Measurements from ENCODE around the gene CYSRT1.

Gene CYSRT1

DNA sequence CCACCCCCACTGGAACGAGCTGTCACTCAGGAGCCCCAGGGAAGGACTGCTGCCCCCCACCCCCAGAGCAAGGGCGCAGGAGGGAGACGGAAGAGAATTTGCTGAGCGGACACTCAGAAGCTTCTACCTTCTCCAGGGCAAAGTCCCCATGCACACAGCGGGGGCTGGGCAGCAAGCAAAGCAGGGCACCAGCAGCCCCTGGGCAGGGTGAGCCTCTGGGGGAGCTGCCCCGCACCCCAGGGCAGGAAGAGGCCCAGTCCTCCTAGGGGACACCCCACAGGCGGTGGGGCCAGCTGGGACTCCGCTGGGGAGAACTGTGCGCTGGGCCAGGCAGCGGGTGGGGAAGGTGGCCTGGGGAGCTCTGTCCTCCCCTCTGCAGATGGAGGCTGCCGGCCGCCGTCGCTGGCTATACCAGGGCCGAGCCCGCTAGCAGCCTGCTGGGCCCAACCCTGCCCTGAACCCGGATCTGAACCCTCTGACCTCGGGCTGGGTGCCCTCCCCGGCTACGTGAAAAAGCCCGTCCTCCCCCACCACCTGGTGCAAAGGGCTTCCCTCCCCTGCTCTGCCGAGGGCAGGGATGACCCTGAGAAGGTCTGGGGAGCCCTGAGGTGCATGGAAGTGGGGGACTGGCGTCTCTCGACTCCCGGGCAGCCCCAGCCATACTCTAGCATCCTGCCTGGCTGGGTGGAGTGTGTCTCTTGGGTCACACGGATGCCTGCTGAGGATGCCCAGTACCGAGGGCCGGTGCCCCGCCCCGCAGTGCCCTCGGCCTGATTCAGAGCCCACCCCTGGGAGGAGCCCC, 5.1 kb downstream of the CYSRT1 start:
- no peak for TF ChIP-seq CTCF (IDR thresholded peaks at IDR 0.05; ENCODE audit: extremely low read depth, missing control alignments)
- DNase-seq (ENCODE audit: low spot score), result no peak

DNA sequence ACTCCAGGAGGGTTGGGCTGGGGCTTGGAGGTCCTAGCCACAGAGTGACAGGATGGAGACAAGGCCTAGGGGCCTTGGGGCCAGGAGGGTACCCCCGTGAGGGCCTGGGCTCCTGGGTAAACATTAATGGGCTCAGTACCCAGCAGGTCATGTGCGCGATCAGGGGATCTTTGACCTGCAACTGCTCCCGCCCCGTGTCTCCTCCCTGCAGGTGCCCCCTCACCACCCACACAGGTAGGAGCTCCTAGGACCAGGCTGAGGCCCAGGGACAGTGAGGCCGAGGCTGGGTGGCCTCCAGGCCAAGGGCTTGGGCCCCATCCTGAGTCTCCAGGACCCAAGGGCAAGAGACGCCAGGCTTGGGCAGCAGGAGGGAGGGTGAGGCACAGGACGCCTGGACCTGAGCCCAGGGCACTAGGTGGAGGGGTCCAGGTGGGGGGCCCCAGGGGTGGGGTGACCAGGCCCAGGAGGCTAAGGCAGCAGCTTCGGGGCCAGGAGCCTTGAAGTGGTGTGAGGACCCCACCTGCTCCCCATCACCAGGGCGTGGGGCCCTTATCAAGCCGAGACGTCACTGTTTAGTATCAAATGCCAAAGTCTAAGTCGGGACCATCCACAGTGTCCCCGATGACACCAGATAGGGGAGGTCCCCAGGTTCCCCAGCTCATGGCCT, 5.9 kb downstream of the CYSRT1 start, which contains the start of gene SLC34A3:
Gene SLC34A3, plus strand, starts transcription at position 197 of the 667 bp plus-strand sequence. CDS start 802 bp downstream, outside the sequence.
- TF ChIP-seq CTCF (IDR thresholded peaks at IDR 0.05; ENCODE audit: extremely low read depth, missing control alignments), result no peak
- no peak for DNase-seq (ENCODE audit: low spot score)

- TF ChIP-seq CTCF (IDR thresholded peaks at IDR 0.05; ENCODE audit: extremely low read depth, missing control alignments), result no peak
- no peak for DNase-seq (ENCODE audit: low spot score)
These were observed 6.5 kb downstream of the CYSRT1 start for GRCh38 chr9:137231372-137232039.

DNA sequence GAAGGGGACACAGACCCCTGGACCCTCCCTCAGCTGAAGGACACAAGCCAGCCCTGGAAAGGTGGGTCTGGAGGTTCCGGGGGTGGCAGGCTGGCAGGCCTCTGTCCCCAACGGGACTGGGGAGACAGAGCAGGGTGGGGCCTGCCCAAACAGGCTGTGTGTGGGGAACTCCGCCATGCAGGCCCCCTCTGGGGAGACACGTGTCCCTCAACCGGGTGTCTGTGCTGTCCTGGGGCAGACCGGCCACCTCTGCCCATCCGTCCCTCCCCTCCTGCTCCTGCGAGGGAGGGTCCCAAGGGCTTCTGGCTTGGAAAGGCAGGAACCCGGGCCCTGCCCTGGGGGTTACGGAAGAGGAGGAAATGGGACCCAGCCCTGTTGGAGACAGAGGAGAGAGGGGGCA, 7.1 kb downstream of the CYSRT1 start:
- DNase-seq (ENCODE audit: low spot score), result no peak
- TF ChIP-seq CTCF (IDR thresholded peaks at IDR 0.05; ENCODE audit: extremely low read depth, missing control alignments), result no peak

DNA sequence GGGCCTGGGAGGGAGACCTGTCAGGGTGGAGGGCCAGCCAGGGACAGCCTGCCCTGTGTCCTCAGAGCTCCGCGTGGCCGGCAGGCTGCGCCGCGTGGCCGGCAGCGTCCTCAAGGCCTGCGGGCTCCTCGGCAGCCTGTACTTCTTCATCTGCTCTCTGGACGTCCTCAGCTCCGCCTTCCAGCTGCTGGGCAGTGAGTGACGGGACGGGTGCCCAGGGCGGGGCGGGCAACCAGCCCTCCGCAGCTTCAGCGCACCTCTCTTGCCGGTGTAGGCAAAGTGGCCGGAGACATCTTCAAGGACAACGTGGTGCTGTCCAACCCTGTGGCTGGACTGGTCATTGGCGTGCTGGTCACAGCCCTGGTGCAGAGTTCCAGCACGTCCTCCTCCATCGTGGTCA, 7.5 kb downstream of the CYSRT1 start:
- no peak for TF ChIP-seq CTCF (IDR thresholded peaks at IDR 0.05; ENCODE audit: extremely low read depth, missing control alignments)

DNA sequence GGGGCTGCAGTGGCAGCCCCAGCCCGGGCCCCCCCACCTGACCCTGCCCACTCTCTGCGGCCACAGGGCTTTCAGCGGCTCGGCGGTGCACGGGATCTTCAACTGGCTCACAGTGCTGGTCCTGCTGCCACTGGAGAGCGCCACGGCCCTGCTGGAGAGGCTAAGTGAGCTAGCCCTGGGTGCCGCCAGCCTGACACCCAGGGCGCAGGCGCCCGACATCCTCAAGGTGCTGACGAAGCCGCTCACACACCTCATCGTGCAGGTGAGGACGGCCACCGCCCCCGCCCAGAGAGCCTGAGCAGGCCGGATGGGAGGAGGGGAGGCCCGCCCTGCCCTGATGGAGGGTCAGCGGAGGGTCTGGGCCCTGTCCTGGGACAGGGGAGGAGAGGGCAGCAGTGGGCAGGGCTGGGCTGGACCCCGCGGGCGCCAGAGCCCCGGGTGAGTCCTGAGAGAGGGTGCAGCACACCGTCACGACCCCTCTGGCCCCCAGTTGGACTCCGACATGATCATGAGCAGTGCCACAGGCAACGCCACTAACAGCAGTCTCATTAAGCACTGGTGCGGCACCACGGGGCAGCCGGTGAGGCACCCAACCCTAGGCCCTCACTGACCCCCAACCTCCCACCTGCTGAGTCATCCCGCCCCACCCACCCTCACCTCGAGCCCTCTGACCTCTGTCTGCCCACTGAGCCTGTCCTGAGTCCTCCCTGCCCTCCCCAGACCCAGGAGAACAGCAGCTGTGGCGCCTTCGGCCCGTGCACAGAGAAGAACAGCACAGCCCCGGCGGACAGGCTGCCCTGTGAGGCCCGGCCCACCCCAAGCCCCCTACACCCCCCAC, 8.4 kb downstream of the CYSRT1 start:
- no peak for TF ChIP-seq CTCF (IDR thresholded peaks at IDR 0.05; ENCODE audit: extremely low read depth, missing control alignments)
- no peak for DNase-seq (ENCODE audit: low spot score)

More for the DNA sequence above, 7.5 kb downstream of the CYSRT1 start:
- DNase-seq (ENCODE audit: low spot score), result no peak

All from GM20000 (cell line).